ENCODE data around the gene MACF1.

GRCh38 chr1:39324888-39325287, 120.4 kb downstream of the MACF1 start:
- TF ChIP-seq CTCF (IDR thresholded peaks at IDR 0.05), result no peak
- no peak for TF ChIP-seq POLR2A (IDR thresholded peaks at IDR 0.05)
